Osteoblast (primary cell): Measurements from ENCODE around the gene FAM124A. TPM values are rescaled to one million over a fixed set of nuclear protein-coding genes. Genes with fewer than 3 reads are reported as not detected.
A peak's percentile ranks its signal among the peaks of the same experiment; 100 is the strongest.

Experiments used
- DNase-seq: peaks from one replicate; pipeline ENCODE4 v3.0.0; 2011; ENCODE audit warnings: low spot score, mixed read lengths; ENCODE audit not compliant: insufficient read length; ENCODE audit errors: missing footprints
- H2AFZ ChIP-seq: 2 replicates; pipeline ENCODE4 v1.6.0; 2011; ENCODE audit warnings: mild to moderate bottlenecking, low read length
- H3K27ac ChIP-seq: 2 replicates; pipeline ENCODE4 v1.5.1; 2011; ENCODE audit warnings: mild to moderate bottlenecking, low read depth, low read length, moderate library complexity
- H3K27me3 ChIP-seq: 2 replicates; pipeline ENCODE4 v1.6.0; 2012; ENCODE audit warnings: mild to moderate bottlenecking, control low read depth, inconsistent platforms, low read length, moderate library complexity; ENCODE audit not compliant: insufficient read depth
- H3K36me3 ChIP-seq: 2 replicates; pipeline ENCODE4 v1.5.1; 2011; ENCODE audit warnings: mild to moderate bottlenecking, low read length, control low read depth, moderate library complexity; ENCODE audit not compliant: insufficient read depth
- H3K4me1 ChIP-seq: 2 replicates; pipeline ENCODE4 v1.5.1; 2011; ENCODE audit warnings: mild to moderate bottlenecking, low read length, control low read depth, moderate library complexity; ENCODE audit not compliant: insufficient read depth
- H3K4me2 ChIP-seq: 2 replicates; pipeline ENCODE4 v1.6.0; 2011; ENCODE audit warnings: mild to moderate bottlenecking, low read length; ENCODE audit not compliant: insufficient read depth
- H3K4me3 ChIP-seq: fragments of 200-600 bp; sonication (generic); 3 replicates; pipeline ENCODE4 v1.5.1; 2012; ENCODE audit warnings: mild to moderate bottlenecking, low read length, inconsistent platforms; ENCODE audit not compliant: insufficient read depth
- H3K79me2 ChIP-seq: 2 replicates; pipeline ENCODE4 v1.6.0; 2012; ENCODE audit warnings: mild to moderate bottlenecking, low read length, control low read depth, inconsistent platforms; ENCODE audit not compliant: insufficient read depth
- H3K9me3 ChIP-seq: 2 replicates; pipeline ENCODE4 v1.5.1; 2011; ENCODE audit warnings: low read depth, low read length, control low read depth
- H4K20me1 ChIP-seq: 2 replicates; pipeline ENCODE4 v1.6.0; 2012; ENCODE audit warnings: mild to moderate bottlenecking, low read length, control low read depth; ENCODE audit not compliant: insufficient read depth
- total RNA-seq: library from RNA; depleted of rRNA; stranded (reverse); fragments of >200 nt; gene quantifications from 2 replicates; pipeline ENCODE4 v1.2.3, GENCODE V29; 2012
- TF ChIP-seq, protein P1 (sequence below): IDR thresholded peaks from 2 replicates; pipeline ENCODE4 v1.5.1; 2011; ENCODE audit warnings: mild to moderate bottlenecking, low read depth, low read length, moderate library complexity; ENCODE audit errors: extremely low read depth

The FAM124A gene
- total RNA-seq, 1 donor, result 1.1 TPM

DNA sequence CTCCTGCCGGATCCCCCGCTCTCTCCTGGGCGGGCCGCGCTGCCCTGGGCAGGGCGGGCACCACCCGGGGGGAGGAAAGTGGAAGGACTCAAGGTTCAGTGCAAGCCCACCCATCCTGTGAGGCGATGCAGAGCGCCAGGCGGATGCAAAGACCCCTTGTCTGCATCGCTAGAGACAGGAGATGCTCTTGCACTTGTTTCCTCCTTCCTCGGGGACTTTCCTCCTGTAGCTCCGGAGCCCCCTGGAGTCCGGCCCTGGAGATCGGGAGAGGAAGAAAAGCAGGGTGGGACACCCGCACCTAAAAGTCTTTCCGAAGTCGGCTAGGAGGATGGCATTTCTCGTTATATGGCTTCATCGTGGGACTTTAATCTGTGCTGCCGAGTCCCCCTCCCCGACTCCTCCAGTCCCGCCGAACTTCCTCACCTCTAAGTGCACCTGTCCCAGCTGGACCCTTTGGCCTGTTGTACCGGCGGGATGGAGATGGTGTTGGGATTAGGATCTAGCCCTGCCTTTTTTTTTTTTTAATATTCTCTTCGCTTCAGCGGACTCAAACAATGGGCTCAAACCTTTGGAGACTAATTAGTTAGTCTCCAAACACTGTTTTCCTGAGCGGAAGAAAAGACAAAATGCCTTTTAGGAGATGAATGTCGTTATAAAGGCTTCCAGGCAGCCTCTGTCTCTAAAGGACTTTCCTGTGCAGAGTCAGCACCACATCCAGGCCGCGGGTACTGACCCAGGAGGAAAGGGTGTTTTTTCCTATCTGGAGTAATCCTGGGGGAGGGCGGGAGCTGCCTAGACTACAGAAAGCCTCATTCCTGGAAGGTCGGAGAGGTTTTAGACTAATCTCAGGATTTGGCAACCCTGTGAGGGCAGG, 725 bp downstream of the FAM124A start:
- peaks cover 68% of the 10 kb centered on the region for H3K27me3 ChIP-seq
- H3K4me3 ChIP-seq, result peak overlapping the region; percentile 72
- H3K9me3 ChIP-seq, result no peaks in the 10 kb centered on the region
- no peaks in the 10 kb centered on the region for H3K79me2 ChIP-seq
- H2AFZ ChIP-seq, result peak overlapping the region; percentile 59
- peak overlapping the region; percentile 88 for H3K4me2 ChIP-seq
- H3K36me3 ChIP-seq, result no peaks in the 10 kb centered on the region
- no peak overlapping the region for H3K27ac ChIP-seq
- H3K4me1 ChIP-seq, result peaks cover 6% of the 10 kb centered on the region
- DNase-seq, result peak; percentile 70
- H4K20me1 ChIP-seq, result no peaks in the 10 kb centered on the region
- TF ChIP-seq, protein P1, sequence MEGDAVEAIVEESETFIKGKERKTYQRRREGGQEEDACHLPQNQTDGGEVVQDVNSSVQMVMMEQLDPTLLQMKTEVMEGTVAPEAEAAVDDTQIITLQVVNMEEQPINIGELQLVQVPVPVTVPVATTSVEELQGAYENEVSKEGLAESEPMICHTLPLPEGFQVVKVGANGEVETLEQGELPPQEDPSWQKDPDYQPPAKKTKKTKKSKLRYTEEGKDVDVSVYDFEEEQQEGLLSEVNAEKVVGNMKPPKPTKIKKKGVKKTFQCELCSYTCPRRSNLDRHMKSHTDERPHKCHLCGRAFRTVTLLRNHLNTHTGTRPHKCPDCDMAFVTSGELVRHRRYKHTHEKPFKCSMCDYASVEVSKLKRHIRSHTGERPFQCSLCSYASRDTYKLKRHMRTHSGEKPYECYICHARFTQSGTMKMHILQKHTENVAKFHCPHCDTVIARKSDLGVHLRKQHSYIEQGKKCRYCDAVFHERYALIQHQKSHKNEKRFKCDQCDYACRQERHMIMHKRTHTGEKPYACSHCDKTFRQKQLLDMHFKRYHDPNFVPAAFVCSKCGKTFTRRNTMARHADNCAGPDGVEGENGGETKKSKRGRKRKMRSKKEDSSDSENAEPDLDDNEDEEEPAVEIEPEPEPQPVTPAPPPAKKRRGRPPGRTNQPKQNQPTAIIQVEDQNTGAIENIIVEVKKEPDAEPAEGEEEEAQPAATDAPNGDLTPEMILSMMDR, result no peak

DNA sequence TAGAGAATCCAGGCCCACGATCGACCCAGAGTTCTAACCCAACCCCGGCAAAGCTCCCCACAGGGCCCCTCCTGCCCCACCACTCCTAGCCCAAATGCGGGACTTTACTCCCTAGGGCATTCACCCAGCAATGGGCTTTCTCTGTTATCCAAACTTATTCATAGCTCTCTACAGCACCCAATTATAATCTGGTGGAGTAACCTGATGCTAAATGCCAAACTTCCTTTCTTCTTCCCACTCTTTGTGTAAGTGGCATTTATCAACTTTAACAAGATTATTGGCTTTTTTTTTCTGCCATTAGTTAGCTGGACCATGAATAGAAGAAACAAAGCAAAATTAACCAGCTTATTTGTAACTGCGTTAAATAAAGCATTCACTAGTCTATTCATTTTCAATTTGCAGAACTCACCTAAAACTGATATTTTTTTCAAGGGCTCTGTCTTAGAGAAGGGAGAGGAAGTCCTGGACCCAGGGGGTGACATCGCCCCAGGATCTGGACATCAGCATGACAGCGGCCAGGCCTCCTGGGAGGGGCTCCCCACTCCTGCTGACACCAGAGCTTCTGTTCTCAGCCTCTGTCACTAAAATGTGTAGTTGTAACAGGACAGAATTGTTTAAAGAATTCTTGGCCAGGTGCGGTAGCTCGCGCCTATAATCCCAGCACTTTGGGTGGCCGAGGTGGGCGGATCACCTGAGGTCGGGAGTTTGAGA, 1.5 kb downstream of the FAM124A start:
- Histone ChIP-seq H3K79me2 (no peaks in the 10 kb centered on the region), H3K36me3 (no peaks in the 10 kb centered on the region), H3K27me3 (peaks cover 69% of the 10 kb centered on the region), H3K9me3 (no peaks in the 10 kb centered on the region), H3K4me2 (no peak overlapping the region), H3K4me3 (no peak overlapping the region), H3K4me1 (peaks cover 6% of the 10 kb centered on the region), H3K27ac (no peak overlapping the region), H2AFZ (no peak overlapping the region), H4K20me1 (no peaks in the 10 kb centered on the region)
- DNase-seq, result peak; percentile 68
- TF ChIP-seq, protein P1, result no peak

DNA sequence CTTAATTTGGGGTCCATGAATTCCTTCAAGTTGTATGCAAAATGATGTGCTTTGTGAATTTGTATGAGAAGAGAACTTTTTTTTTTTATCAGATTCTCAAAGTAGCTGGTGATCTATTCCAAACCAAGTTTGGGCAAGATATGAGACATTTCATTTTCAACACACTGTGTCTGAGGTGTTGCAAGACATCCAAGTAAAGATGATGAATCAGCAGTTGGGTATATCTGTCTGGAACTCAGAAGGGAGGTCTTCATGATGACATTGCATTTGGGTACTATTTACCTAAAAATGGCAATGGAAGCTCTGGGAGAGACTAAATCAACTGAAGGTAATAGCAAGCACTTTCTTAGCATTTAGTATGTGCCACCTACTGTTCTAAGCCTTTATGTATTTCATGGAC, 2.8 kb downstream of the FAM124A start:
- TF ChIP-seq, protein P1, result no peak
- DNase-seq, result no peak

DNA sequence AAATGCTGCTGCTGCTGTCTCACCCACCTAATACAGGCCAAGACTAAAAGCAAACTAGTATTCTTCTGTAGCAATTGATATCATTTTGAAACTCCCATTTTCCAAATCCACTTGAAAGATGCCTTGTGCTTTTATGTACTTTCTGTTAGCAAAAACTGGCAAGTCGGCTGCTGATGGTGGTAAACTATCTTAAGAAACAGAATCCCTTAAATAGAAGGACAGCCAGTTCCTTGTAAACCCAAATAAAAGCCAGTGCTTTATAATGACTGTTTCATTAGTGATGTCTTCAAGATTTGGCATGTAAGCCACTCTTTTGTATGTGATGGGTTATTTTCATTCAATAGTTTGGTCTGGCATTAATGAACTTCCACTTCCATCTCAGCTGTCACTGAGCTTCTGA, 5.2 kb downstream of the FAM124A start:
- no peaks in the 10 kb centered on the region for H3K79me2 ChIP-seq
- H2AFZ ChIP-seq, result no peak overlapping the region
- H3K4me3 ChIP-seq, result no peak overlapping the region
- no peak overlapping the region for H3K4me2 ChIP-seq
- no peaks in the 10 kb centered on the region for H3K9me3 ChIP-seq
- H3K4me1 ChIP-seq, result peaks cover 2% of the 10 kb centered on the region
- H3K27ac ChIP-seq, result no peak overlapping the region
- TF ChIP-seq, protein P1, result no peak
- H3K36me3 ChIP-seq, result no peaks in the 10 kb centered on the region
- H4K20me1 ChIP-seq, result no peaks in the 10 kb centered on the region
- no peak for DNase-seq
- H3K27me3 ChIP-seq, result peaks cover 64% of the 10 kb centered on the region

More for the DNA sequence above, 2.8 kb downstream of the FAM124A start:
- no peak overlapping the region for H3K27ac ChIP-seq
- no peaks in the 10 kb centered on the region for H4K20me1 ChIP-seq
- peaks cover 67% of the 10 kb centered on the region for H3K27me3 ChIP-seq
- peaks cover 6% of the 10 kb centered on the region for H3K4me1 ChIP-seq
- H3K9me3 ChIP-seq, result no peaks in the 10 kb centered on the region
- H3K4me3 ChIP-seq, result no peak overlapping the region
- no peak overlapping the region for H2AFZ ChIP-seq
- no peak overlapping the region for H3K4me2 ChIP-seq
- no peaks in the 10 kb centered on the region for H3K36me3 ChIP-seq
- no peaks in the 10 kb centered on the region for H3K79me2 ChIP-seq
